ENCODE results near the gene AADAC.

The AADAC gene

DNA sequence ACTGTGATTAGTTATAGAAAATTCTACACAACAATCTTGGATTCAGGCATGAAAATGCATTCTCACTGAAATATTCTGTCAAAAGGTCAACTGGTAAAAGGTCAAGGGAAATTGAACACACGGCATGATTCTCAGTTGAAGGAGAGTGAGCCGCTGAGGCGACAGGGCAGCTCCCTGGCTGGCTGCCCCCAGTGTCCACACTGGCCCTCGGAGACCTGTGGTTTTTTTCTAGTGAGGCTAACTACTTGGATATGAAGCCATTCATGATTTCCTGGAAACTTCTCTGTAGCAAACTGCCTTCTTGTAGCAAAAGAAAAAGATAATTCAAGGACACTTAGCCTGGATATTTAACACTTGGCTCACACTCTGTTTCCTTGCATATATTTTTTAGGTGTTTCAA, 43.0 kb upstream of the AADAC start:
- Histone ChIP-seq H3K36me3 (no peaks in the 10 kb centered on the region), H3K4me3 (no peak overlapping the region), H3K9me3 (no peaks in the 10 kb centered on the region), H3K4me1 (peaks cover 0 to 30% (median 17%) of the 10 kb centered on the region in 4 donors), H3K27me3 (no peaks in the 10 kb centered on the region), H3K27ac (peak overlapping the region; percentile 6 to 23)
- TF ChIP-seq CTCF (IDR thresholded peaks at IDR 0.05): no peak
- intact Hi-C loops (cut with DNase I; ENCODE audit: low total_unique reads): no loop called here
- peak; percentile 40 to 74 for DNase-seq

DNA sequence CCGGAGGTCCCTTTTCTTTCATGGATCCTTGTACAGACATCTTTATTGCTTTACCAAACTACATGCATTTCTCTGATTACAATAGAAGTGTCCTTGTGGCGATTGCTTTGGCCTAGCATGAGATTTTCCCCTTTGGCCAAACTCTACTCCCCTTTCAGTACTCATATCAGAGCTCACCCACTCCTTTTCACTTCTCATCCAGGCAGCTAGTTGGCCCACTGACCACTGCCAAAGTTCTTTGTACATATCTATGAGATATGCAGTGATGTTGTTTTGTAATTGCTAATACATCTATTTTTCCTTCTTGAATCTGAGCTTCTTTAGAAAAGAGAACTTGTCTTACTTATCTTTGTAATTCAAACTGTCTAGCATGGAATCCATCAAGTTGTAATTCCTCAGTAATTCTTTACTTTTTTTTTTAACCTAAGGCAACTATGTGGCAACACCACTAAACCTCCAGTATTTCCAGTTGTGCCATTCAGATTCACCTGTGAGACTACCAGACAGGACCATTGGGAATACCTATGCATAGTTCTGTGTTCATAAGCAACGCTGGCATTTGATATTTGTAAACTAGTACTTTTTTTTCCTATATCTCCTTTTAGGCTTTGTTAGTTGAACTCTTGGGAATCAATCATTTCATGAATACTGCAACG, 41.0 kb upstream of the AADAC start:
- H3K36me3 ChIP-seq: no peaks in the 10 kb centered on the region
- no peaks in the 10 kb centered on the region for H3K9me3 ChIP-seq
- H3K27me3 ChIP-seq: no peaks in the 10 kb centered on the region
- no peak for DNase-seq
- peaks cover 0 to 30% (median 17%) of the 10 kb centered on the region in 4 donors for H3K4me1 ChIP-seq
- H3K4me3 ChIP-seq: no peak overlapping the region
- intact Hi-C loops (cut with DNase I; ENCODE audit: low total_unique reads): no loop called here
- TF ChIP-seq CTCF (IDR thresholded peaks at IDR 0.05): no peak
- H3K27ac ChIP-seq: no peak overlapping the region

DNA sequence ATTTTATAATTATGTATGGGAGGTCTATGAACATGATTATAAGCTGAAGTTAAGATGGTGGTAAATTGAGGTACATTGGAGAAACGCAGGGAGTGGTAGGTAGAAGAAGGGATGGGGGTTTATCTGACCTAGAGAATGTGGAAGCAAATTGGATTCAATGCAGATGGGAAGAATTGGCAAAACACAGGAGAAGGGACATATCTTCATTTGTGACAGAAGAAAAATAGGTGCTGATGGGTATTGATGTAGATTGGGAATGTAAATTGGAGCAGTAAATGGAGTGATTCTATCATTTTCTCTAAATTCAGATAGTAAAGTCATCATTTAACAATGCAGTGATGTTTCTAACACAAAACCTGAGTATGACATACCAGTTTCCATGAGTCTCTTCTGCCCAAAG, 39.7 kb upstream of the AADAC start:
- no peak for TF ChIP-seq CTCF (IDR thresholded peaks at IDR 0.05)
- Histone ChIP-seq H3K4me1 (peaks cover 0 to 30% (median 17%) of the 10 kb centered on the region in 4 donors), H3K36me3 (no peaks in the 10 kb centered on the region), H3K27ac (no peak overlapping the region), H3K27me3 (no peaks in the 10 kb centered on the region), H3K9me3 (no peaks in the 10 kb centered on the region), H3K4me3 (no peak overlapping the region)
- no peak for DNase-seq
- intact Hi-C loops (cut with DNase I; ENCODE audit: low total_unique reads): no loop called here

GRCh38 chr3:151774910-151775309, 39.0 kb upstream of the AADAC start:
- H3K27ac ChIP-seq: no peak overlapping the region
- no peaks in the 10 kb centered on the region for H3K9me3 ChIP-seq
- no peak overlapping the region for H3K4me3 ChIP-seq
- no peak for TF ChIP-seq CTCF (IDR thresholded peaks at IDR 0.05)
- H3K4me1 ChIP-seq: peaks cover 0 to 26% (median 17%) of the 10 kb centered on the region in 4 donors
- intact Hi-C loops (cut with DNase I; ENCODE audit: low total_unique reads): no loop called here
- no peaks in the 10 kb centered on the region for H3K27me3 ChIP-seq
- no peaks in the 10 kb centered on the region for H3K36me3 ChIP-seq
- no peak for DNase-seq

GRCh38 chr3:151775314-151776258, 38.3 kb upstream of the AADAC start:
- Histone ChIP-seq H3K36me3 (no peaks in the 10 kb centered on the region), H3K27ac (no peak overlapping the region), H3K4me1 (peaks cover 0 to 21% (median 15%) of the 10 kb centered on the region in 4 donors), H3K27me3 (no peaks in the 10 kb centered on the region), H3K9me3 (no peaks in the 10 kb centered on the region), H3K4me3 (no peak overlapping the region)
- DNase-seq: no peak
- intact Hi-C loops (cut with DNase I; ENCODE audit: low total_unique reads): no loop called here
- TF ChIP-seq CTCF (IDR thresholded peaks at IDR 0.05): no peak

Data from tibial artery (tissue), 4 donors.